Lower leg skin (tissue), 4 donors: ENCODE data around the gene RNF181. TPM values are rescaled to one million over a fixed set of nuclear protein-coding genes. Genes with fewer than 3 reads are reported as not detected.
"Not testable (repeated sequence)": the region's sequence is repeated elsewhere in the genome, so short reads cannot be mapped to it uniquely, and the experiment has no call there.

Experiments
- DNase-seq, 2 donors: peaks; one replicate each; pipeline ENCODE4 v3.0.0-alpha.2; 2019; ENCODE audit warnings: low spot score in 2 of 2
- H3K4me3 ChIP-seq: fragments of 200-600 bp; sonication (generic); 2 replicates; pipeline ENCODE4 v1.5.1; 2017; ENCODE audit warnings: mild to moderate bottlenecking, low read depth; ENCODE audit not compliant: poor library complexity, severe bottlenecking
- POLR2A ChIP-seq, 2 donors: fragments of 450-650 bp; IDR thresholded peaks; one replicate each; pipeline ENCODE4 v1.6.1; 2016 to 2017; ENCODE audit warnings: antibody characterized with exemption in 2 of 2, mild to moderate bottlenecking in 1 of 2, moderate library complexity in 1 of 2
- WGBS, 2 donors: methylation state at CpG; one replicate each; pipeline ENCODE4 v1.1.5; 2018; 5-methylcytosine and 5-hydroxymethylcytosine counted together
- intact Hi-C: fragments of 100-400 bp; cut with DNase I; formaldehyde crosslinking; loops from one replicate; pipeline ENCODE4 v1.15.0; 2023; ENCODE audit warnings: low total_unique reads
- total RNA-seq, 4 donors: library from RNA; depleted of rRNA; stranded (reverse); fragments of >200 nt; gene quantifications; one replicate each; pipeline ENCODE4 v1.1.0, GENCODE V29; 2016
- TF ChIP-seq, protein P1 (sequence below), 3 donors: fragments of 450-650 bp; IDR thresholded peaks; one replicate each; pipeline ENCODE4 v1.5.1; 2016; ENCODE audit warnings: antibody characterized with exemption in 3 of 3, mild to moderate bottlenecking in 3 of 3, moderate library complexity in 2 of 3

Gene RNF181
- total RNA-seq, 4 donors from 2014 or later: 63.1 to 114 (median 107) TPM

DNA sequence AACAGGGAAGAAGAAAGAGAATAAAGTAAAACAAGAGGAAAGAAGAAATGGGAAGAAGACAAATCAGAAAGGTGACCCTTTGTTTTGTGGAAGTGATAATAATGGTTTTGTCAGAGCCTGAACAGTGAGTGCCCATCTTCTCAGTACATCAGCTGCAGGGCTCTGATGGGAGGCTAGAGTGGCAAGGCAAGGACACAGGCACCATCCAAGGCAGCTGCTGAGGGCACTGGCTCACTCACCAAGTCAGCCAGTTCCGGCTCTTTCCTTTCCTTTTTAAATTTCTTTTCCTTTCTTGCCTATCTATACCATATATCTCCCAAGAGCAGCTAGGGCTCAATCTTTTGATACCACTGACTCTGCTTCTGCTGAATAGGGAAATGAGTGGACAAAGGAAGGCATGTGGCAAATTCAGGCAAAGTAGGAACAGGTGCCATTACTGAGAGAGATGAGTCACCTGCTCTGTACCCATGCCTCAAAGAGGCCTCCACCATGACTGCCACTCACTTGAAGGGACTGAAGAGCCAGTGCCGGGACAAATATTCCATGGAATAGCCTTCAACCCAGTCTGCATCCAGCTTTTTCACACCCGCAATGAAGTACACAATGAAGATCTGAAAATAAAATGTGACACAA, 40.4 kb upstream of the RNF181 start:
- peak in 1 of 2 donors; percentile 66 for DNase-seq
- intact Hi-C loops: no loop called here

DNA sequence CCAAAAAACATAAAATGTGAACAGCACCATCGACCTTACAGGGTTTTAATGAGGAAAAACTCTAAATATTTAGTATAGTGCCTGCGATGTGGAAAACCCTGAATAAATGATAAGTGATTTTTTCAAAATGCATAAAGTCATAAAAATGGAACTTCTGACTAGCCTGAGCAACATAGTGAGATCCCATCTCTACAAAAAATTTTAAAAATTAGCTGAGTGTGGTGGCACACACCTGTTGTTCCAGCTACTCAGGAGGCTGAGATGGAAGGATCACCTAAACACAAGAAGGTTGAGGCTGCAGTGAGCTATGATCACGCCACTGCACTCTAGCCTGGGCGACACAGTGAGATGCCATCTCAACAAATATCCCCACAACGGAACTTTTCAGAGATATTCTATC, 38.4 kb upstream of the RNF181 start:
- H3K4me3 ChIP-seq: no peak overlapping the region
- no peak for DNase-seq
- 92 to 93% methylated on average over 5 of the region's 5 CpGs for WGBS, 2 donors
- intact Hi-C loops: no loop called here
- no peak for TF ChIP-seq POLR2A (IDR thresholded peaks at IDR 0.05)
- TF ChIP-seq, protein P1, sequence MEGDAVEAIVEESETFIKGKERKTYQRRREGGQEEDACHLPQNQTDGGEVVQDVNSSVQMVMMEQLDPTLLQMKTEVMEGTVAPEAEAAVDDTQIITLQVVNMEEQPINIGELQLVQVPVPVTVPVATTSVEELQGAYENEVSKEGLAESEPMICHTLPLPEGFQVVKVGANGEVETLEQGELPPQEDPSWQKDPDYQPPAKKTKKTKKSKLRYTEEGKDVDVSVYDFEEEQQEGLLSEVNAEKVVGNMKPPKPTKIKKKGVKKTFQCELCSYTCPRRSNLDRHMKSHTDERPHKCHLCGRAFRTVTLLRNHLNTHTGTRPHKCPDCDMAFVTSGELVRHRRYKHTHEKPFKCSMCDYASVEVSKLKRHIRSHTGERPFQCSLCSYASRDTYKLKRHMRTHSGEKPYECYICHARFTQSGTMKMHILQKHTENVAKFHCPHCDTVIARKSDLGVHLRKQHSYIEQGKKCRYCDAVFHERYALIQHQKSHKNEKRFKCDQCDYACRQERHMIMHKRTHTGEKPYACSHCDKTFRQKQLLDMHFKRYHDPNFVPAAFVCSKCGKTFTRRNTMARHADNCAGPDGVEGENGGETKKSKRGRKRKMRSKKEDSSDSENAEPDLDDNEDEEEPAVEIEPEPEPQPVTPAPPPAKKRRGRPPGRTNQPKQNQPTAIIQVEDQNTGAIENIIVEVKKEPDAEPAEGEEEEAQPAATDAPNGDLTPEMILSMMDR (IDR thresholded peaks at IDR 0.05): no peak

More for the DNA sequence above, 40.4 kb upstream of the RNF181 start:
- 85 to 90% methylated on average over 3 of the region's 3 CpGs for WGBS, 2 donors
- no peak overlapping the region for H3K4me3 ChIP-seq
- no peak for TF ChIP-seq POLR2A (IDR thresholded peaks at IDR 0.05)
- TF ChIP-seq, protein P1 (IDR thresholded peaks at IDR 0.05): no peak

- no peak overlapping the region for H3K4me3 ChIP-seq
- whole genome bisulfite sequencing, 2 donors: 96 to 100% methylated on average over 1 of the region's 1 CpG
- no peak for TF ChIP-seq POLR2A (IDR thresholded peaks at IDR 0.05)
- TF ChIP-seq, protein P1 (IDR thresholded peaks at IDR 0.05): no peak
- intact Hi-C loops: no loop called here
- peak in 1 of 2 donors; percentile 56 for DNase-seq
Measured at GRCh38 chr2:85558160-85558559, 37.4 kb upstream of the RNF181 start.

DNA sequence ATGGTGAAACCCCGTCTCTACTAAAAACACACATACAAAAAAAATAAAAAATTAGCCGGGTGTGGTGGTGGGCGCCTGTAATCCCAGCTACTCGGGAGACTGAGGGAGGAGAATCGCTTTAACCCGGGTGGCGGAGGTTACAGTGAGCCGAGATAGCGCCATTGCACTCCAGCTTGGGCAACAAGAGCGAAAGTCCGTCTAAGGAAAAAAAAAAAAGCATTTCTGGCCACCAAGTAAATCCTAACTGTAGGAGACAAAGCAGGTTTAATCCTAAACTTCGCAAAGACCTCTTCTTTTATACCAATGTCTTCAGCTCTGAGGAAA, 35.2 kb upstream of the RNF181 start:
- DNase-seq, intact Hi-C loops: not testable (repeated sequence)
- 74 to 76% methylated on average over 12 of the region's 12 CpGs for WGBS, 2 donors

DNA sequence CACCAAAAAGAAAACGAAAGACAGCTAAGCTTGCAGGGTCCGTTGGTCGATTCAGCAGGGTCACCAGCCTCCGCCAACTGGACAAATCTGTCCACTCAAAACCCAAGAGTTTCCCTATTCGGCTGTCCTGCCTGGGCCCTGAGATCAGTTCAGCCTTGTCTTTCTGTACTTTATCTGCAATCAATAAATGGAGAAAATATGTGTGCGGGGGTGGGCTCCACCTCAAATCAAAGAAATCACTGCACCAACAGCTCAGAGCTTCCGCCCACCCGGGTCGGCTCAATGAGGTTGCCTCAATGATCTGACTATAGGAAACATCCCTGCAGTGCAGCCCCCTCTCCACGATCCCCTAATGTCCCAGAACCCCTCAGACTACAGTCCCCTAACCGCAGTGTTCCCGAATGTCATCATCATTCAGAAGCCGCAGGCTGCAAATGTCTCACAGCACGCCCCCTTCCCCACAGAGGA, 34.7 kb upstream of the RNF181 start:
- DNase-seq: no peak
- no peak for TF ChIP-seq POLR2A (IDR thresholded peaks at IDR 0.05)
- TF ChIP-seq, protein P1 (IDR thresholded peaks at IDR 0.05): no peak
- 4 to 5% methylated on average over 13 to 14 of the region's 14 CpGs for WGBS, 2 donors
- H3K4me3 ChIP-seq: peak overlapping the region; percentile 47
- intact Hi-C loops: no loop called here

More for the DNA sequence above, 35.2 kb upstream of the RNF181 start:
- not testable (repeated sequence) for H3K4me3 ChIP-seq

DNA sequence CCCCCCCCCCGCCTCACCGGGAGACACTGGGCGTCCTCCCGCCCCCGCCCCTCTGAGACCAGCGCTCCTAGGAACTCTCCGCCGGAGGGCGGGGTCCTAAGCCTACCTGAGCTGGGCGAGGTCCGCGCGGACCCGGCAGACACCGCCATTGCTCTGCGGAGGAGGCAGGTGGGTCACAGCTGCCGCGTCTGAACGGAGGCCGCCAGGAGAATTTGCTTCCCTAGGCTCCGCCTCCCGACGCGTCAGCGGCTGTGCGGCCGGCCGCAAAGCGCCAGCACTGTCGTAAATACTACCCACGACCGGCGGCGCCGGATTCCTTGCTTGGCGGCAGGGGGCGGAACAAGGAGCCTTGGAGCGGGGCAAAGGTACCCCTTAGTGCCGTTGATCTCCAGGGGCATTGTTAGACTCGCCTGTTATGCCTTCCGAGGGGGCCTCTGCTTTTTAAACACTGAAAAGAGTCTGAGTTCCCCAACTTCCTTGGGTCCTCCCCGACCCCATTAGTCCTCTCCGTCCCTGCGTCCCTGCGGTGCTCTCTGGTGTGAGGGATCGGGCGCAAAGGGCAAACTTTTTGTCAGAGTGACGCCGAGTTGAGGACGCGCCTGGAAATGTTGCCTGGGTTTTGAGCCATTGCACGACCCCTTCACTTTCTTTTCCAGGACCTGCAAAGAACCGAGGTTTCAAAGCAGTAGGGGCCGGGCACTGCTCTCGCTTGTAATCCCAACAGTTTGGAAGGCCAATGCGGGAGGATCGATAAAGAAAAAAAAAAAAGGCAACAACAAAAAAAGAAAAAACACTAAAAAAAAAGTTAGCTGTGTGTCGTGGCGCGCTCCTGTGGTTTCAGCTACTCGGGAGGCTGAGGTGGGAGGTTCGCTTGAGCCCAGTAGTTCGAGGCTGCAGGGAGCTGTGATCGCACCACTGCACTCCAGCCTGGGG, 34.0 kb upstream of the RNF181 start, which contains the start of gene GGCX:
TSS of gene GGCX (minus strand) at position 214 of the 933 bp plus-strand sequence. CDS start at position 149, 65 bp downstream.
- 6 to 9% methylated on average over 26 to 51 of the region's 64 CpGs for WGBS, 2 donors
- intact Hi-C loops: no loop called here
- H3K4me3 ChIP-seq: peak within 1 kb of the TSS; percentile 47
- TF ChIP-seq, protein P1 (IDR thresholded peaks at IDR 0.05): no peak
- no peak for TF ChIP-seq POLR2A (IDR thresholded peaks at IDR 0.05)
- peak; percentile 95 to 98 for DNase-seq
